ENCODE data around the gene PCNT. TPM values are rescaled to one million over a fixed set of nuclear protein-coding genes. Genes with fewer than 3 reads are reported as not detected.

The PCNT gene
- total RNA-seq, 4 donors from 2014 or later, result 30.3 to 44.0 (median 33.3) TPM

DNA sequence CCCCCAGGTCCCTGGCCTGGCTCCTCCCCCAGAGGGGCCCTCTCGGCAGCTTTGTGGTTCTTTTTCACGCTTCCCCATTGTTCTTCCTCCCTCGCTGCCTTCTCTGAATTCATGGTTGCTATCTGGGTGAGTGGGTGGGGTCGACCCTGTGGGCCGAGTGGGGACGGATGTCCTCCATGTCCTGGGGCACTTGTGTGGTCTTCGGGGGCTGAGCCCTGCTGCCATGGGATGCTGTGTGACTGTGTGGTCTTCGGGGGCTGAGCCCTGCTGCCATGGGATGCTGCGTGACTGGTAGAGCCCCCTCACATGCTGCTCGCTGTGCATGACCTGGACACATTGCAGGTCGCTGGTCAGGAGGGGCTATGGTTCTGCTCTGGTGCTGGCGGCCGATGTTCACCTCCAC is 113.1 kb downstream of the PCNT start:
- WGBS, 2 donors, result 85 to 93% methylated on average over 13 of the region's 13 CpGs
- DNase-seq (ENCODE audit: low spot score in 2 of 2), result no peak
- TF ChIP-seq, protein P1, sequence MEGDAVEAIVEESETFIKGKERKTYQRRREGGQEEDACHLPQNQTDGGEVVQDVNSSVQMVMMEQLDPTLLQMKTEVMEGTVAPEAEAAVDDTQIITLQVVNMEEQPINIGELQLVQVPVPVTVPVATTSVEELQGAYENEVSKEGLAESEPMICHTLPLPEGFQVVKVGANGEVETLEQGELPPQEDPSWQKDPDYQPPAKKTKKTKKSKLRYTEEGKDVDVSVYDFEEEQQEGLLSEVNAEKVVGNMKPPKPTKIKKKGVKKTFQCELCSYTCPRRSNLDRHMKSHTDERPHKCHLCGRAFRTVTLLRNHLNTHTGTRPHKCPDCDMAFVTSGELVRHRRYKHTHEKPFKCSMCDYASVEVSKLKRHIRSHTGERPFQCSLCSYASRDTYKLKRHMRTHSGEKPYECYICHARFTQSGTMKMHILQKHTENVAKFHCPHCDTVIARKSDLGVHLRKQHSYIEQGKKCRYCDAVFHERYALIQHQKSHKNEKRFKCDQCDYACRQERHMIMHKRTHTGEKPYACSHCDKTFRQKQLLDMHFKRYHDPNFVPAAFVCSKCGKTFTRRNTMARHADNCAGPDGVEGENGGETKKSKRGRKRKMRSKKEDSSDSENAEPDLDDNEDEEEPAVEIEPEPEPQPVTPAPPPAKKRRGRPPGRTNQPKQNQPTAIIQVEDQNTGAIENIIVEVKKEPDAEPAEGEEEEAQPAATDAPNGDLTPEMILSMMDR (IDR thresholded peaks at IDR 0.05), result no peak
- no peak for TF ChIP-seq POLR2A (IDR thresholded peaks at IDR 0.05)
- intact Hi-C loops (cut with DNase I; ENCODE audit: low total_unique reads), result no loop called here
- H3K4me3 ChIP-seq (ENCODE audit: low read depth, poor library complexity, severe bottlenecking), result no peak overlapping the region

DNA sequence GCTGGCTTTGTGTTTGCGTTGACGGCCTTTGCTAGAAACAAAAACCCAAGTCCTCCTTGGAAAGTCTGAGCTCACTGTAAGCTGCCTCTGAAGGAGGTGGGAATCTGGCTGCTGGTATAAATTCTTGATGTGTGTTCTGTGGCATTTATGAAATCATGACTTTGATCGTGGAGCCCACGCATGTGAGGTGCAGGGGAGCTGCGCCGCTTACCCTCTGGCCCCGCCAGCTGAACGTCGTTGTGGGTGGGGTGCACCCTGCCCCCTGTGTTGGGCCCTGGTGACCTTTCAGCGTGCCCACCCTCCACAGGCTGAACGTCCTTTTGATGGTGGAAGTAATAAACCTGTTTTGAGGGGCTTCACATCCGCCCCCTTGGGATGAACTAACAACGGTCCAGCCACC is 113.6 kb downstream of the PCNT start:
- TF ChIP-seq POLR2A (IDR thresholded peaks at IDR 0.05), result no peak
- TF ChIP-seq, protein P1 (IDR thresholded peaks at IDR 0.05), result no peak
- no peak overlapping the region for H3K4me3 ChIP-seq (ENCODE audit: low read depth, poor library complexity, severe bottlenecking)
- 85 to 90% methylated on average over 13 of the region's 13 CpGs for WGBS, 2 donors
- intact Hi-C loops (cut with DNase I; ENCODE audit: low total_unique reads), result no loop called here
- no peak for DNase-seq (ENCODE audit: low spot score in 2 of 2)

DNA sequence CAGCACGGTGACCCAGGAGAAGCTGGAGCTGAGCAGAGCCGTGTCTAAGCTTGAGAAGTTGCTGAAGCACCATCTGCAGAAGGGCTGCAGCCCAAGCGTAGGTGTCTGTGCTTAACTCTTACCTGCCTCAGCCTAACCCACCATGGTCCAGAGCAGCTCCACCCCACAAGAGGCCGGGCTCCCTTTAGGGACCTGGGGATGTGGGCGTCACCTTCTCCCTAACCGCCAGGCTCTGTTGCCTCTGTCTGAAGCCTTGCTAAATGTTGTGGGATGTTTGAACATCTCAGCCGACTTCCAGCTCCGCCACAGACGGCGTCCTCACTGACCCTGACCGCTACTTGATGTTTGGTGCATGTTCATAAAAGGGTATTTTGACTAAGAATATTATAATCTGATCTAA is 114.3 kb downstream of the PCNT start:
- intact Hi-C loops (cut with DNase I; ENCODE audit: low total_unique reads), result no loop called here
- no peak for TF ChIP-seq POLR2A (IDR thresholded peaks at IDR 0.05)
- TF ChIP-seq, protein P1 (IDR thresholded peaks at IDR 0.05), result no peak
- DNase-seq (ENCODE audit: low spot score in 2 of 2), result no peak
- WGBS, 2 donors, result 92 to 98% methylated on average over 11 of the region's 11 CpGs
- H3K4me3 ChIP-seq (ENCODE audit: low read depth, poor library complexity, severe bottlenecking), result no peak overlapping the region

DNA sequence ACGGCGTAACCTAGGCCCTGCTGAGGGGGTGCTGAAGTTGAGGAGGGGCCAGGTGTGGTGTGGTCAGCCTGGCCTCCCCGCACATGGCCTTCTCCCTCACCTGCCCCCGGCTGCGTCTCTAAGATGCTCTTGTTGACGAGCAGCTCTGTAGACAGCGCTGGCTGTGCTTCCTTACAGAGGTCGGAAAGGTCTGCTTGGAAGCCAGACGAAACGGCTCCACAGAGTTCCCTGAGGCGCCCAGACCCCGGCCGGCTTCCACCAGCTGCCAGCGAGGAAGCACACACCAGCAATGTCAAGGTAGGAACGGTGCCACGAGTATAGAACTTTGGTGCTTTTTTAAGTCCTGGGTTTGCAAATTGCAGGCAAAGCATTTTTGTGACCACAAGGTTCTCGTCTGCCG is 116.0 kb downstream of the PCNT start:
- intact Hi-C loops (cut with DNase I; ENCODE audit: low total_unique reads), result no loop called here
- no peak for TF ChIP-seq POLR2A (IDR thresholded peaks at IDR 0.05)
- TF ChIP-seq, protein P1 (IDR thresholded peaks at IDR 0.05), result no peak
- WGBS, 2 donors, result 89 to 94% methylated on average over 18 of the region's 18 CpGs
- no peak overlapping the region for H3K4me3 ChIP-seq (ENCODE audit: low read depth, poor library complexity, severe bottlenecking)
- no peak for DNase-seq (ENCODE audit: low spot score in 2 of 2)

DNA sequence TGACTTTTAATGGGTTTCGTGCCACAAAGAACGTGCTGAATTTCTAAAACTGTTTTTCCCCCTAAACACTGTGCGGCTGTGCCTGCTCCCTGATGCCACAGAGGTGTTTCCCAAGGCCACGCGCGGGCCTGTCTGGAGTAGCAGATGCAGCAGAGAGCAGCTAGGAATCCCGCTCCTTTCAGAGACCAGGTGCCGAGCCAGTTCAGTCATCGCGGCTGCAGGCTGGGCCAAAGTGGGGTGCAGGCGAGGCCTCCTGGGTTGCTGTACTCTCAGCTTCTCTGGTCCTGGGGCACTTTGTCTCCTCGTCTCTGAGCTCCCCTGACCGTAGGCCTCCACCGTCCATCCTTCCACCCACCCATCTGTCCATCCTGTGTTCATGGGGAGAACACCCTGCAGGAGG is 117.4 kb downstream of the PCNT start:
- WGBS, 2 donors, result 96 to 97% methylated on average over 14 of the region's 14 CpGs
- H3K4me3 ChIP-seq (ENCODE audit: low read depth, poor library complexity, severe bottlenecking), result no peak overlapping the region
- DNase-seq (ENCODE audit: low spot score in 2 of 2), result no peak
- TF ChIP-seq POLR2A (IDR thresholded peaks at IDR 0.05), result no peak
- TF ChIP-seq, protein P1 (IDR thresholded peaks at IDR 0.05), result no peak
- intact Hi-C loops (cut with DNase I; ENCODE audit: low total_unique reads), result no loop called here

DNA sequence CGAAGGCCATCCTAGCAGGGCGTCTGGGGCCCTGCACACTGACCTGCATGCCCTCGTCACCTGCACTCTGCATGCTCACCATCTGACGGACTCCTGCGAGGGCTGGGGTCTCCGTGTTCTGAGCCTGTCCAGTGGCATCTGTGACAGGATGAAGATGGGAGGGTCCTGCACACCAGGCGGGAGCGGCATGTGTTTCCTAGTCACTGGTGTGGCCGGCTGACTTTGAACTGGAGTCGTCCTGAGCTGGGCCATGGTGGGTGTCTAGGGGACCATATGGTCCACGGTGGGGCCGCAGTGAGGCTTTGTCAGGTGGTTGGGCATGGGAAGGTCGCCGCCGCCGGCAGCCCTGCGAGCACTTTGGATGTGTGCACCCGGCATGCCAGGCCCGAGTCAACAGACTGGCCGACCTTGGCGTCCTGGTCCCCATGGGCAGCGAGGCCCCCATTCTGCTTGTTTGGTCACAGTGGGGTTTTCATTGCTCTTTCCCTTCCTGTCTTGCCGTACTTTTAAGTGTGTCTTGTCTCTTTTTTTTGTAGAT is 118.1 kb downstream of the PCNT start:
- TF ChIP-seq POLR2A (IDR thresholded peaks at IDR 0.05), result no peak
- TF ChIP-seq, protein P1 (IDR thresholded peaks at IDR 0.05), result no peak
- no peak overlapping the region for H3K4me3 ChIP-seq (ENCODE audit: low read depth, poor library complexity, severe bottlenecking)
- no peak for DNase-seq (ENCODE audit: low spot score in 2 of 2)
- 93 to 94% methylated on average over 22 to 23 of the region's 23 CpGs for WGBS, 2 donors
- intact Hi-C loops (cut with DNase I; ENCODE audit: low total_unique reads), result no loop called here

Data from lower leg skin (tissue), 4 donors.